Iris pigment epithelial cell (primary cell): ENCODE measurements around the gene UBE2U.
"Not testable (repeated sequence)": the region's sequence is repeated elsewhere in the genome, so short reads cannot be mapped to it uniquely, and the experiment has no call there.

ENCODE experiments used
- DNase-seq: peaks from one replicate; pipeline ENCODE4 v3.0.0-alpha.2; 2011; ENCODE audit warnings: low read depth

The UBE2U gene

DNA sequence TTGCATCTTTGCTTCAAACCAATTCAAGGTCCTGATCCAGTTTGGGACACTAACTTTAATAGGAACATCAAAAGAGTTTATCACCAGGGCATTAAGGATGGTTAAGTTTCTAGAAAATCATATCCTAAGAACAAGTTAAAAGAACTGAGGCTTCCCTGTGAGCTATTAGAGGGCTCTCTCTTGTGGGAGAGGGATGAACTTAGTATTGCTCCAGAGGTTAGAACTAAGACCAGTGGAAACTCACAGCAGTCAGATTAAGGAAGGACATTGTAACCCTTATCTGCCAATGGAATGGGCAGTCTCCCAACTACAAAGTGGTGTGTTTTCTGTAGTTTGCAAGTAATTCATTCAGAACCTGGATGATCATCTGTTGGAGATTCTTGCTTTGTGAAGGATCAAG is 36.8 kb downstream of the UBE2U start:
- DNase-seq = peak; percentile 67

DNA sequence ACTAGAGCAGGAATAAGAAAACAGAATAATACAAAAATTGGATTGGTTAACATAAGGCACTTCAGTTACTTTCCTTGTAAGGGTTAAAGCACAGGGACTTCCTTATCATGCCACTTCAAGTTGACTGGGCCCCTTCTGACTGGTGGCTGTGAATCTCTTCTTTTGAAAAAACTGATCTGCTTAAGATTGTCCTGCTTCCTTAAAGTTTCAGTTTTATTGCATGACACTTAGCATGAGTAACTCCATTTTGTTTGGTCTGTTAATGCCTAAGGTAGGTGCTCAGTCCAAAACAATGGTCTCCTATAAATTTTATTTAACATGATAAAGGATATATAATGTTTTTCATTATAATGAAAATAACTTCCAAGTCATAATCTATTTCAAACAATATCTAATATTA is 37.6 kb downstream of the UBE2U start:
- DNase-seq = no peak

DNA sequence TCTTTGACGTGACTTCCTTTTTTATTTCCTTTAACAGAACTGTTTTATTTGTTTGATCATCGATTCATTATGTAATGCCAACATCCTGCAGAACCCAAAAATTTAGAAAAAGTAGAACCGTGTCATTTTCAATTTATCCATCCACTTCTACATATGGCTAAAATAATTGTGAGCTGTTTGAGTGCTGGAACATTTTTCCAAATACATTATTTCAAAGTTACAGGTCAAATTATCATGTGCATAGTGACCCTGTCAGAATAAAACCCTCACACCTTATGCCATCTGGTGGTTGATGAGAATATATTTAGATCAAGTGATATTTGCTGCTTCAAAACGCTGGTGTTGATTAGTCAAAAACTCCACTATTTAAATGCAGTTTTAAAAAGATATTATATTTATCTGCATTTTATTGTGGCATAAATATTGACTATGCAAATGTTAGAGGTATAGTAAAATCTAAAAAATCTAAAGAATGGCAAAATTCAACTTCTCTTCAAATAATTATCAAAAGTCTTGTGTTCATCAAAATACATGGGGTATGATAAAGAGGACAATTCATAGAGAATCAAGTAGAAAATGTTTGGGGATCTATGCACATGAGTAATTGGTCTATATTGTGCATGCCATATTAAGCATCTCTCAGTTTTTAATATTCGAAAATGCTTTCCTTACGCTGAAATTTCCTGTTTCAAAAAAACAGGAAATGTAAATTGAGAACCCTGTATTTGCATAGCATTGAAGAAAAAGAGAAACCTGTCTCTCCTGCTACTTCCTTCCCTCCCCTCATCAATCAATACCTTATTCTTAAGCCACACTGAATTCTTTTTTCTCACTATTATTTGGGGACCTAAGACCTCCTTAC is 39.7 kb downstream of the UBE2U start:
- peak; percentile 65 for DNase-seq

DNA sequence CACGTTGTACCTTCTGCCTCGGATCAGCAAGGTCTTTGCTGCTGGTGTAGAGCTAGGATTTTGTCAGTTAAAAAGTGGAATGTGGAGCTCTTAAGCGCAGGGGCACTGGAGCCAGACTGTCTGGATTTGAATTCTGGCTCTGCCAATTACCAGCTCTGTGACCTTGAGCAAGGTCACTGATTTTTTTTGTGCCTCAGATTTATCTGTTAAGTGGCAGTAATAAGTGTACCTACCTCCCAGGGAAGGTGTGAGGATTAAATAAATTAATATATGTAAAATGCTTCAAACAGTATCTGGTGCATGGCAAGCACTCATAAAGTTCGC is 40.3 kb downstream of the UBE2U start:
- no peak for DNase-seq

DNA sequence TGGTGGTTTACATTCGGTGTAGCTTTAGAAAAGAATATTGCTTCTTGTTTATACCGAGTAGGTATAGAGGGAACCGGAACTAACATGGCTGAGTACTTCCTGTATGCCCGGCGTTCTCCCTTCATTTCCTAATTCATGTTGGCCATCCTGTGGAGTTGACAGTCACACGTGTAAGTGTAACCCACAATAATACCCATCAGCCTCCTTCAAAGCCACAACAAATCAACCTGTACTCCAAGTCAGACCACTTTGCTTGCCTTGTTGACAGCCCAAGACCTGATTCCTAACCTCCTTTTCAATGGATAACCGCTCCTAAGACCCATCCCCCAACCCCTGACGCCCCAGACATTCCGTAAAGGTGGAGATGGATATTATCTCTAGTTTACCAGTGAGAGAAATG is 42.1 kb downstream of the UBE2U start:
- DNase-seq = no peak

DNA sequence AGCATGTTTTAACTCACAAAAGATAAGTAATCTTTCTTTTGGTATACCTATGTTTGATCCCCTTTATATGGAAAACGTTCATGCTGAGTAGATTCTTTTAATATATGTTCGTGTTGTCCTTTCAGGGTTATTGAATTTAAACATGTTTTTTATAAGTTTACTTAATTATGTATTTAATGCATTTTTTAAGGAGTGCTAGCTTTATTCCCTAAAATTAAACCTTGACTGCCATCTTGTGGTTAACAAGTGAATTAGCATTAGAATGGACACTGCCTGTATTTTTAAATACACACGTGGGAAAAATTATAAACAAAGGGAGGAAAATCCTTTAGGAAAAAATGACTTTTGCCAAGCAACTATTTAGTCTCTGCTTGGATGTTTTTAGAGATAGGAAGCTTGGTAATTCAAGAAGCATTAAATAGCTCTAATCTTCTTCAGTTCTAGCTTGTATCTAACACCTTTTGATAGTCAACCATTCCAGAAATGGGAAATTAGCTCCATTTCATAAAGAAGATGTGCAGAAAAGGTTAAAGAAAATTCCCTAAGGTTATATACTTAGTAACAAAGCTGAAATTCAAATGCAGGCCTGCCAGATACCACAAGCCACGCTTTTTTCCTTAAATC is 43.0 kb downstream of the UBE2U start:
- DNase-seq = peak; percentile 42

DNA sequence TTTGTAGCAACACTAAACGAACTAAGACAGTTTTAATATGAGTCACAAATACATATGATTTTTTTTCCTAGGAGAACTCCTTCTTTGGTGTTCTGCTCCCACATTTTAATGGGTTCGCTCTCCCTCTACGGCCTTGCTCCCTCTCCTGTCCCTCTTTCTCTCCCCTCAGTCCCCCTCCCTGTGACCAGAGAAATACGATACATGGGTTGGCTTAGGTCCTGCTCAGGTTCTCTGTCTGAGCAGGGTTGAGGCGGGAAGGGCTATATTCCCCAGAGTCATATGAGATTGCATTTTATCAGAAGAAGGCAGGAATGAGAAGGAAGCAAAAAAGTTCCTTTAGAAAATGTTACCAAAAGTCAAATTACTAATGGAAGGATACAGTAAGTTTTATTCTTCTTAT is 44.6 kb downstream of the UBE2U start:
- DNase-seq = no peak

DNA sequence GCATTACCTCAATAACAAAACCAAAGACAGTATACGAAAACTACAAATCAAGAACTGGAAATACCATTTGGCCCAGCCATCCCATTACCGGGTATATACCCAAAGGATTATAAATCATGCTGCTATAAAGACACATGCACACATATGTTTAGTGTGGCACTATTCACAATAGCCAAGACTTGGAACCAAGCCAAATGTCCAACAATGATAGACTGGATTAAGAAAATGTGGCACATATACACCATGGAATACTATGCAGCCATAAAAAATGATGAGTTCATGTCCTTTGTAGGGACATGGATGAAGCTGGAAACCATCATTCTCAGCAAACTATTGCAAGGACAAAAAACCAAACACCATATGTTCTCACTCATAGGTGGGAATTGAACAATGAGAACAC is 47.0 kb downstream of the UBE2U start:
- not testable (repeated sequence) for DNase-seq

DNA sequence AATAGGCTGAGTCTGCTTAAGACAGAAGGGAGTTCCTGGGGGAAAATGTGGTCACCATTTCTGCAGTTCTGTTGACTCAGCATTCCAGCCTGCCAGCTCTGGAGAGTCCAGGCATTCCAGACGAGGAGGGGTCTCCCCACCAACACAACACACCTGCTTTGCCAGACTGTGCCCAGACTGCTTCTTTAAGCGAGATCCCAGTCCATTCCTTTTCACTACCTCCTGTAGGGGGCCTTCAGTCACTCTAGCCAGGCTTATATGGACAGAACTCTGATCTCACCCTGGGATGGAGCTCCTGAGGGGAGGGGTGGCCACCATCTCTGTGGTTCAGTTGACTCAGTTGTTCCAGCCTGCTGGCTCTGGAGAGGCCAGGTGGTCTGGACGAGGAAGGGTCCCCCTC is 48.5 kb downstream of the UBE2U start:
- no peak for DNase-seq

DNA sequence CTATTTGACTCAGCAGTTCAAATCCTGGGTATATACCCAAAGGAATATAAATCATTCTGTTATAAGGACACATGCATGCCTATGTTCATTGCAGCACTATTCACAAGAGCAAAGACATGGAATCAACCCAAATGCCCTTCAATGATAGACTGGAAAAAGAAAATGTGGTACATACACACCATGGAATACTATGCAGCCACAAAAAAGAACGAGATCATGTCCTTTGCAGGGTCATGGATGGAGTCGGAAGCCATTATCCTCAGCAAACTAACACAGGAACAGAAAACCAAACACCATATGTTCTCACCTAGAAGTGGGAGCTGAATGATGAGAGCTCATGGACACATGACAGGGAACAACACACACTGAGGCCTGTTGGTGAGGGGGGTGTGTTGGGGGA is 53.8 kb downstream of the UBE2U start:
- DNase-seq = not testable (repeated sequence)

DNA sequence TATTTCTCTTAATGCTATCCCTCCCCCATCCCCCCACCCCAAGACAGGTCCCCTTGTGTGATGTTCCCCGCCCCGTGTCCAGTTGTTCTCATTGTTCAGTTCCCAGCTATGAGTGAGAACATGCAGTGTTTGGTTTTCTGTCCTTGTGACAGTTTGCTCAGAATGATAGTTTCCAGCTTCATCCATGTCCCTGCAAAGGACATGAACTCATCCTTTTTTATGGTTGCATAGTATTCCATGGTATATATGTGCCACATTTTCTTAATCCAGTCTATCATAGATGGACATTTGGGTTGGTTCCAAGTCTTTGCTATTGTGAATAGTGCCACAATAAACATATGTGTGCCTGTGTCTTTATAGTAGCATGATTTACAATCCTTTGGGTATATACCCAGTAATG is 55.0 kb downstream of the UBE2U start:
- not testable (repeated sequence) for DNase-seq

DNA sequence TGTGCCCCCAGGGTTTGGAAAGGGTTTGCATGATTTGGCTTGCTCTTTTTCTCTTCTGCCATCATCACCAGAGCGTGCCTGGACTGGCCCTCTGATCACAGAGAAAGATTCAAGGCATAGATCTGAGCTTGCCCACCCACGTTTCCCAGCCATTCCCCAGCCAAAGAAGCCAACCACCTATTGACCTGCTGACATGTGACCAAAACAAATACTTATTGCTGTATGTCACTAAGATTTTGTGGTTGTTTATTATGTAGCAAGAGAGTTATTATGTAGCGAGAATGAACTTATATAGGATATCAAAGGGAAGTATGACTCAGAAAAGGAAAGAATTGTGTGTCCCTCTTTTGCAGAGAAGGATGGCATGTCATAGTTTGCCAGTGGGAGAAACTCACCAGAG is 59.9 kb downstream of the UBE2U start:
- DNase-seq = peak; percentile 58

DNA sequence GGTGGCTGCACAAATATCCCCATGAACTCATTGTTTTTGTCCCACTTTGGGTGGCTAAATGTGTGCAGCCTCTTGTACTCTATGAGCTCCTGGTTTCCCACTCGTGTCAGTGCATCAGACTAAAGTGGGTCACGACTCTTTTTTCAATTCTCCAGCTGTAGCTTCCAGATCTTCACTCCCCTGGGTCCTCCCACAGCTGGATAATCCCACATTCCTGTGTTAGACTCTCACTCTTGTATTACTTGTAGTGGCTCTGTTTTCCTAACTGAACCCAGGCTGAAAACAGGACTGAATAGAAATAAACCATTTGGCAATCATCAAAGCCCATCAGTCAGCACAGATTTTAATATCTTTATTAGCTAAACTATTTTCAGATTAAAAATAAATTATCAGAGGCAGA is 60.4 kb downstream of the UBE2U start:
- DNase-seq = no peak

DNA sequence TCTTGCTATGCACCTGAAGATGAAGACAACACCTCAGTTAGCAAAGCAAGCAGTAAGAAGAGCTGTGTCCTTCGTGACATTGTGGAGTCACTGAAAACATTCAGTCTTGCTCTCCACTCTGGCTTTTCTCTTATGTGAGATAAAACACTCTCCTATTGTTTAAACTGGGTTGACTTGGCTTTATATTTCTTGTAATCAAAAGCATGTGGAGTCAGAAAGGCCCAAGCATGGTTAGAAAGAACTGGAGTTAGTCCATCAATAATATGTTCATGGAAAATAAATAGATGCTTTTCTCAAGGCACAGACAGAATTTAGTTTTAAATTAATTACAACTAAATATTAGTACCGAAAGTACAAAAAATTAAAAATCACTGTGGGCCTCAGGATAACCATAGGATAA is 61.7 kb downstream of the UBE2U start:
- DNase-seq = no peak

DNA sequence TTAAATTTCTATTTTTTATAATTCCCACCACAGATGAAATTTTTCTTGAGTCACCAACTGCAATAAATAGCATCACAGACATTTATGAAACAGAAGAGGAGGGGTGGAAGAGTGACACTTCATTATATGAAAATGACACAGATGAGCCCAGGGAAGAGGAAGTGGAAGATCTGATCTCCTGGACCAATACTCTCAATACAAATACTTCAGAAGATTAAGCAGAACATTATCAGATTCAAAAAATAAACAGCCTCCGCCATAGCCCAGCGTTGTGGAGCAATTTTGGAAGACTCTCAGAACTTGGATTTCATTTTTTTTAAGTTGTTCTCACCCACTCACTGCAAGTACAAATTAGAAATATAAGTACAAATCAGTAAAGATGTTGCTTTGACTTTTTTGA is 63.6 kb downstream of the UBE2U start:
- no peak for DNase-seq

DNA sequence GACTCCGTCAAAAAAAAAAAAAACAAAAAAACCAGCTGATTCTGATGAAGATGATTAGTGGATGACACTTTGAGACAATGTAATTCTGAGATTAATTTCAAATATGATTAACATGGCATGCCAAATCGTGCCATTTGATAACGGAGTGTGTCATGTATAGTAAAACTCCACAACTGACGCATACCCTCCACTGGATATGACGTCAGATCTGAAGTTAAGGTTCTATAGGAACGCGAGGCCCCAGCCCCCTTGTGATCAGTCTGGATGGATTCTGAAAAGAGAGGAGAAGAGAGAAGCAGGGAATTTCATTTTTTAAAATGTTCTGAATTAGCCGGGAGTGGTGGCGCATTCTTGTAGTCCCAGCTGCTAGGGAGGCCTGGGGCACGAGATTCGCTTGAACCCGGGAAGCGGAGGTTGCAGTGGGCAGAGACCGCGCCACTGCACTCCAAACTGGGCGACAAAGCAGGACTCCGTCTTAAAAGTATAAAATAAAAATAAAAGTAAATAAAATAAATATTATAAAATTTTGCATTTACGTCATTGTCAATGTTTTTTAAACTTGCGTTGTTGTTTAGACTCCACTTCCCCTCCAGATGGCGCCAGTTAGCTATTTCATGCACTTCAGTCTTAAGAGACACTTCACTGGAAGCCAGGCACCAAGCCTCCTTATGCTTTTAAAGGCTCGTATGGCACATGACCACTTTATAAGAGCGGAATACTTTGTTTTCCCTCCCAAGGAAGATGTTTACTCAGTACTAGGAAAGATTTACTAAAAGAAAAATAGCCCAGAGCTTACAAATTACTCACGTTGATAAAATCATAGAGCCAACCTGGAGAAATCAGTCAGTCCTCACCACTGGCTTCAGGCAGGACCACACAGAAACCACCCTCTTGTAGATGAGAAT is 65.5 kb downstream of the UBE2U start:
- DNase-seq = peak; percentile 83

DNA sequence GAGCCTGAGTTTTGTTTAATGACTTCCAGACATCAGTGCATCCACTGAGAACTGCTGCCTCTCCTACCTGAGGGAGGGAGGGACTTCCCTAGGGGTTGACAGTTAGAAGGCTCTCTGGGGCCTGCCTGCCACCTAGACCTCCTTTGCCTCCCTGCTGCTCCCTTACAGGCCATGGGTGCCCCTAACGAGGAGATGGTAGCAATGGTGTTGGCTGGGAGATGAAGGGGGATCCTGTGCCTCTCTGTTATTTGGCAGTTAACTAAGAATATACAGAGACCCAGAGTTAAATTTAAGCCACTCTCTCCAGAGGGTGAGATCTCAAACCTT is 66.1 kb downstream of the UBE2U start:
- DNase-seq = no peak

DNA sequence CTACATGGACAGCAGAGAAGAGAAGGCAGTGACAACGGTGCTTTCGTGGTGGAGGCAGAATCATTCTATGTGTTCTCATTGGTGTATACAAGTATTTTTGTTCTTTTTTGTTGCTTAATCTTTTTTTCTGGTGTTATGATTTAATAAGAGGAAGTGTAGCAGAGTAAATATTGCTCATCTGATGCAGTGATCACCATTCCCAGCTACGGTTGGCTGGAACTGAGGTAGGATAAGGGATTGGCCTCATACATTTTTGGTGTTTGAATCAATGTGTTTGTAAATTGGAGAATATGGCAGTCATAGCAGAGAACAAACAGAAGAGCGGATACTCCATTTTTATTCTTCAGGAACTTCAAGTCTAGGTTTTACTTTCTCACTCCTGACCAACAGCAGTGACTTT is 76.6 kb downstream of the UBE2U start:
- DNase-seq = no peak

DNA sequence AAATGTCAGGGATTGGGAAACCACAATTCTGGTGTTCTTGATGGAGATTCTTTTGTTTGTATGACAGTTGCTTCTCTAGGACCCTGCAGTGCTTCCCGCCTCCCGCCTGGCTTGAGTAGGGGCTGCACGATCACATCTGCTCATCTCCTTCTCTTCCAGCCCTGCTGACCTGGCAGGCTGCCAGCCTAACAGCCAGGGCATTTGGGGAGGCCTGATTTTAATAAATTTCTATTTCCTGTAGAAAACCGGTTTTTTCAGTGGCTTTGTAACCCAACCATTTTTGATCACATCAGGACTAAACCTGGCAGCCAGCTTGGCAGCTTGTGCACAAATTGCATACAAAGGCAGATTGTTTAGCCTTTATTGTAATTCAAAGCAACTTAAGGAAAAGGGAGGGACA is 78.9 kb downstream of the UBE2U start:
- DNase-seq = no peak

DNA sequence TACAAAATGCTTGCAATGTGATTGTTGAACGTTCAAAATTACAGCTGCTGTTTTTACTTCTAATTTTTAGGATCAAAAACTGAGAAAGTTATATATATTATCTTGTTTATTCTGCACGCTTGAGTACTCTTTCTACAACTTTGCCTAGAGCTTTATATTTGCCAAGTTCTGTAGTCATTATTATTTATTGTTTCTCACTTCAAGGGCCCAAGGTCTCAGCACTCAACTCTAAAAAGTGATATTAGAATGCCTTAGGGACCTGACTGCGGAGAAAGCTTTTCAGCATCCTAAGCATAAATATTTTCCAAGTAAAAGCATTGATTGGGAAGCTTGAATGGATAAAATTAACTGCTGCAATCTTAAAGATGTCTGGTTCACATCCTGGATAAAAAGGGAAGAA is 83.6 kb downstream of the UBE2U start:
- DNase-seq = no peak

DNA sequence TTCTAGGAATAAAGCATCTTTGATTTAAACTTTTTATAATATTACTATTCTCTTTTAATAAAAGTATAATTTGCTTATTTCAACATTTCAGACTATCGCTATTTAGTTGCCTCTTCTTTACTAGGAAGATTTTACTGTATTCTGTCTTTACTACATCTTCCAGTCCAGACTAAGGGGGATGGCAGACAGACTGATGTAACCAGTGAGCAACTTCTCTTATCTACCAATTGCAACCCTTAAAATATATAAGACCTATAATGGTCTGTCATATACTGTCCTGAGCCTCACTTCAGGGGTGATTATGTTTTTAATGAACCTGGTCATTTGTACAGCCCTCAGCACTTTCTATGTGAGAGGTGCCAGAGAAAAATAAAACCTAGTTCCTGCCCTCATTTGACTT is 87.0 kb downstream of the UBE2U start:
- DNase-seq = no peak

DNA sequence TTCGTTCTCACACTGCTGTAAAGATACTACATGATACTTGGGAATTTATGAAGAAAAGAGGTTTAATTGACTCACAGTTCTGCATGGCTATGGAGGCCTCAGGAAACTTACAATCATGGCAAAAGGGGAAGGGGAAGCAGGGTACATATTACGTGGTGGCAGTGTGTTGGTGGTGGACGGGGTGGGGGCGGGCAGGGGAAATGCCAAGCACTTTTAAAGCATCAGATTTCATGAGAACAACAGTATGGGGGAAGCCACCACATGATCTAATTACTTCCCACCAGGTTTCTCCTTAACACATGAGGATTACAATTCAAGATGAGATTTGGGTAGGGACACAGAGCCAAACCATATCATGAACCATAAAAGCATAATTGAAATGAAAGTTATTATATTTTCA is 88.5 kb downstream of the UBE2U start:
- DNase-seq = no peak

DNA sequence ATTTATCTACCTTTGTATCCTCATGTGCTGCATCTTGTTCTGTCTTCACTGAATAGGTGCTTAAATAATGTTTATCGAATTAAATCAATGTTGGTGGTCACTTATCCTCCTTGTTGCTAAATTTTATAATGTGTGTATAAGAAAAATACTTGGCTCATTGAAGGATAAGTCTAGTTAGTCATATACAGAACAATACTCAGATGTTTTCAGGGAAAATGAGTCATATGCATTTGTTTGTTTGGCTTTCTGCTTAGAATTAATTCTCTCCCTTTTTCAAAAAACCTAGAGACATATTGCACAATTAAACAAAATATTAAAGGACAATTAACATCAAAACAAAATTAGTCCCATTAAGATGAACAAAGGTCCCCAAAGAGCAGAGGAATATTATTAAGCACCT is 89.0 kb downstream of the UBE2U start:
- DNase-seq = peak; percentile 53
